Stimulated activated CD4-positive, alpha-beta T cell treated with anti-CD3 and anti-CD28 coated beads, Interleukin-1b, Interleukin-23, amount 100 ng/mL, for 48 hours (primary cell): Measurements from ENCODE around the gene TGIF1.
"Not testable (repeated sequence)": the region's sequence is repeated elsewhere in the genome, so short reads cannot be mapped to it uniquely, and the experiment has no call there.

Experiments used
- DNase-seq: peaks from one replicate; pipeline ENCODE4 v3.0.0-alpha.2; 2020

The TGIF1 gene

GRCh38 chr18:3450012-3450798 is at the start of gene TGIF1:
TGIF1 (plus strand) TSS chr18:3450172; CDS start chr18:3450490, 318 bp downstream.
- peak; percentile 60 for DNase-seq

GRCh38 chr18:3400567-3401296 is 49.2 kb upstream of the TGIF1 start:
- DNase-seq: no peak

- no peak for DNase-seq
Measured at GRCh38 chr18:3401669-3402620, 48.0 kb upstream of the TGIF1 start.

- no peak for DNase-seq
Measured at GRCh38 chr18:3402982-3403451, 47.0 kb upstream of the TGIF1 start.

- no peak for DNase-seq
Measured at GRCh38 chr18:3405713-3406112, 44.3 kb upstream of the TGIF1 start.

GRCh38 chr18:3408107-3408506 is 41.9 kb upstream of the TGIF1 start:
- DNase-seq: no peak

- DNase-seq: no peak
Measured at GRCh38 chr18:3409811-3410210, 40.2 kb upstream of the TGIF1 start.

- DNase-seq: no peak
Measured at GRCh38 chr18:3410273-3410672, 39.7 kb upstream of the TGIF1 start.

- DNase-seq: not testable (repeated sequence)
Measured at GRCh38 chr18:3410876-3411275, 39.1 kb upstream of the TGIF1 start.

- DNase-seq: no peak
Measured at GRCh38 chr18:3411327-3411726, 38.6 kb upstream of the TGIF1 start.

- DNase-seq: peak; percentile 18
Measured at GRCh38 chr18:3411854-3412268, 38.1 kb upstream of the TGIF1 start.

- peak; percentile 66 for DNase-seq
Measured at GRCh38 chr18:3412528-3412927, 37.4 kb upstream of the TGIF1 start.

- no peak for DNase-seq
Measured at GRCh38 chr18:3415110-3415509, 34.9 kb upstream of the TGIF1 start.

- DNase-seq: no peak
Measured at GRCh38 chr18:3418083-3418482, 31.9 kb upstream of the TGIF1 start.

GRCh38 chr18:3420919-3421279 is 29.1 kb upstream of the TGIF1 start:
- DNase-seq: no peak

- DNase-seq: no peak
Measured at GRCh38 chr18:3422905-3423304, 27.1 kb upstream of the TGIF1 start.

- no peak for DNase-seq
Measured at GRCh38 chr18:3424280-3424890, 25.6 kb upstream of the TGIF1 start.

GRCh38 chr18:3425030-3425429 is 24.9 kb upstream of the TGIF1 start:
- no peak for DNase-seq

GRCh38 chr18:3425446-3425845 is 24.5 kb upstream of the TGIF1 start:
- DNase-seq: no peak

GRCh38 chr18:3426074-3426473 is 23.9 kb upstream of the TGIF1 start:
- no peak for DNase-seq

GRCh38 chr18:3427944-3428343 is 22.0 kb upstream of the TGIF1 start:
- no peak for DNase-seq

- DNase-seq: no peak
Measured at GRCh38 chr18:3429121-3429520, 20.9 kb upstream of the TGIF1 start.

- no peak for DNase-seq
Measured at GRCh38 chr18:3434685-3435084, 15.3 kb upstream of the TGIF1 start.
